Measurements from ENCODE around the gene GRIK4.

Gene GRIK4

GRCh38 chr11:120824242-120824641 lies 312.7 kb downstream of the GRIK4 start:
- Histone ChIP-seq H3K27ac (replicated peaks) (no peak overlapping the region), H3K27me3 (ENCODE audit: insufficient read depth, poor library complexity, severe bottlenecking) (no peaks in the 10 kb centered on the region), H3K4me3 (replicated peaks; ENCODE audit: insufficient read depth, low read length) (no peak overlapping the region)
- no peak for DNase-seq (ENCODE audit: low read depth in 1 of 2, low spot score in 1 of 2)
- TF ChIP-seq REST (IDR thresholded peaks at IDR 0.05; ENCODE audit: insufficient replicate concordance, low read depth) (no peak), GABPA (IDR thresholded peaks at IDR 0.05; ENCODE audit: low read depth) (no peak), SPI1 (IDR thresholded peaks at IDR 0.05; ENCODE audit: borderline replicate concordance, low read depth) (no peak), POLR2AphosphoS5 (IDR thresholded peaks at IDR 0.05; ENCODE audit: low read depth) (no peak), CTCF (IDR thresholded peaks at IDR 0.05; ENCODE audit: insufficient read depth, low read length) (no peak)

- Histone ChIP-seq H3K4me3 (replicated peaks; ENCODE audit: insufficient read depth, low read length) (no peak overlapping the region), H3K27me3 (ENCODE audit: insufficient read depth, poor library complexity, severe bottlenecking) (no peaks in the 10 kb centered on the region), H3K27ac (replicated peaks) (no peak overlapping the region)
- no peak for DNase-seq (ENCODE audit: low read depth in 1 of 2, low spot score in 1 of 2)
- TF ChIP-seq REST (IDR thresholded peaks at IDR 0.05; ENCODE audit: insufficient replicate concordance, low read depth) (no peak), GABPA (IDR thresholded peaks at IDR 0.05; ENCODE audit: low read depth) (no peak), CTCF (IDR thresholded peaks at IDR 0.05; ENCODE audit: insufficient read depth, low read length) (no peak)
Measured at GRCh38 chr11:120827198-120827597, 315.6 kb downstream of the GRIK4 start.

GRCh38 chr11:120827820-120828219 lies 316.3 kb downstream of the GRIK4 start:
- no peak overlapping the region for H3K4me3 ChIP-seq (replicated peaks; ENCODE audit: insufficient read depth, low read length)
- no peak for DNase-seq (ENCODE audit: low read depth in 1 of 2, low spot score in 1 of 2)
- H3K27me3 ChIP-seq (ENCODE audit: insufficient read depth, poor library complexity, severe bottlenecking): no peaks in the 10 kb centered on the region
- TF ChIP-seq SPI1 (IDR thresholded peaks at IDR 0.05; ENCODE audit: borderline replicate concordance, low read depth) (no peak), POLR2AphosphoS5 (IDR thresholded peaks at IDR 0.05; ENCODE audit: low read depth) (no peak), REST (IDR thresholded peaks at IDR 0.05; ENCODE audit: insufficient replicate concordance, low read depth) (no peak), GABPA (IDR thresholded peaks at IDR 0.05; ENCODE audit: low read depth) (no peak), CTCF (IDR thresholded peaks at IDR 0.05; ENCODE audit: insufficient read depth, low read length) (no peak)
- H3K27ac ChIP-seq (replicated peaks): no peak overlapping the region
